Stimulated activated CD4-positive, alpha-beta T cell treated with anti-CD3 and anti-CD28 coated beads, Interleukin-15, amount 100 ng/mL, for 1 hour (primary cell): ENCODE results near the gene CCDC185.

Source experiments
- DNase-seq, 2 donors: peaks; one replicate each; pipeline ENCODE4 v3.0.0-alpha.2; 2020; ENCODE audit warnings: low read depth in 1 of 2, low spot score in 1 of 2

CCDC185 gene

GRCh38 chr1:223429821-223430220 is 36.6 kb downstream of the CCDC185 start:
- no peak for DNase-seq

- no peak for DNase-seq
Observed at GRCh38 chr1:223430236-223430635, 37.0 kb downstream of the CCDC185 start.

- DNase-seq: no peak
Observed at GRCh38 chr1:223437151-223437550, 43.9 kb downstream of the CCDC185 start.

- no peak for DNase-seq
Observed at GRCh38 chr1:223443397-223443796, 50.2 kb downstream of the CCDC185 start.

- DNase-seq: no peak
Observed at GRCh38 chr1:223444411-223444810, 51.2 kb downstream of the CCDC185 start.
